OCI-LY7 (cell line): Measurements from ENCODE around the gene ITGAE.

Source experiments
- CTCF ChIP-seq: fragments of 200-600 bp; sonication (generic); conservative IDR thresholded peaks from 2 replicates; pipeline ENCODE4 v1.5.1; 2014; ENCODE audit warnings: mild to moderate bottlenecking, antibody characterized with exemption, low read length, moderate library complexity, mixed read lengths
- EZH2phosphoT487 ChIP-seq: fragments of 200-600 bp; sonication (generic); IDR thresholded peaks from 2 replicates; pipeline ENCODE4 v1.6.1; 2018; ENCODE audit warnings: low read depth, borderline replicate concordance, mild to moderate bottlenecking, mixed run types, antibody characterized with exemption, low read length, moderate library complexity, mixed read lengths

GRCh38 chr17:3699951-3700350 is 101.0 kb downstream of the ITGAE start:
- TF ChIP-seq CTCF (no peak), EZH2phosphoT487 (no peak)
